Measurements from ENCODE around the gene LRP10.

DNA sequence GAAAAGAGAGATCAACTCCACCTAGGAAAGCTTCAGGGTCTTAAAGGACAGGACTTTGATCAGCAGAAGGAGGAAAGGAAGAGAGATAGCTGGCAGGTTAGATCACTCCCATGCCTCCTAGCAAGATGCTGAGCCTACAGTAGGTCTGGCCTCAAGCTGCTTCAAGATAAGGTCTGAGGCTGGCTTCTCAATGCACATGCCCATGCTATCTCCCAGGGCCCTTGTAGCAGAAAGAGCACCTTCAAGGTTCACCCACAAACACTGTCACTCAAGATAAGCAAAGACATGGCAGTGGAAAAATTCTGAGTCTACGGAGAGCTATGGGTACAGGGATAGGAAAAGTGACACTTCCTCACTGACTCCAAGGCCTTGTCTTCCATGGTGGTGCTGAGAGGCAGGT, 25.8 kb downstream of the LRP10 start:
- TF ChIP-seq, protein P1, sequence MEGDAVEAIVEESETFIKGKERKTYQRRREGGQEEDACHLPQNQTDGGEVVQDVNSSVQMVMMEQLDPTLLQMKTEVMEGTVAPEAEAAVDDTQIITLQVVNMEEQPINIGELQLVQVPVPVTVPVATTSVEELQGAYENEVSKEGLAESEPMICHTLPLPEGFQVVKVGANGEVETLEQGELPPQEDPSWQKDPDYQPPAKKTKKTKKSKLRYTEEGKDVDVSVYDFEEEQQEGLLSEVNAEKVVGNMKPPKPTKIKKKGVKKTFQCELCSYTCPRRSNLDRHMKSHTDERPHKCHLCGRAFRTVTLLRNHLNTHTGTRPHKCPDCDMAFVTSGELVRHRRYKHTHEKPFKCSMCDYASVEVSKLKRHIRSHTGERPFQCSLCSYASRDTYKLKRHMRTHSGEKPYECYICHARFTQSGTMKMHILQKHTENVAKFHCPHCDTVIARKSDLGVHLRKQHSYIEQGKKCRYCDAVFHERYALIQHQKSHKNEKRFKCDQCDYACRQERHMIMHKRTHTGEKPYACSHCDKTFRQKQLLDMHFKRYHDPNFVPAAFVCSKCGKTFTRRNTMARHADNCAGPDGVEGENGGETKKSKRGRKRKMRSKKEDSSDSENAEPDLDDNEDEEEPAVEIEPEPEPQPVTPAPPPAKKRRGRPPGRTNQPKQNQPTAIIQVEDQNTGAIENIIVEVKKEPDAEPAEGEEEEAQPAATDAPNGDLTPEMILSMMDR (IDR thresholded peaks at IDR 0.05; ENCODE audit: control extremely low read depth in 1 of 3, insufficient read depth in 1 of 3, low read depth in 1 of 3, low read length in 3 of 3), result no peak
- TF ChIP-seq GABPA (IDR thresholded peaks at IDR 0.05; ENCODE audit: borderline replicate concordance, insufficient read depth, low read length), result no peak
- no peak for TF ChIP-seq TEAD4 (IDR thresholded peaks at IDR 0.05; ENCODE audit: low read depth, low read length)
- no peak for TF ChIP-seq POLR2A (IDR thresholded peaks at IDR 0.05; ENCODE audit: control extremely low read depth in 1 of 2, low read depth in 2 of 2, low read length in 2 of 2)
- TF ChIP-seq RNF2 (IDR thresholded peaks at IDR 0.05; ENCODE audit: borderline replicate concordance, low read depth, low read length, missing control alignments, poor library complexity, severe bottlenecking), result no peak
- no peak for TF ChIP-seq EP300 (IDR thresholded peaks at IDR 0.05; ENCODE audit: borderline replicate concordance in 1 of 2, low read depth in 2 of 2, low read length in 2 of 2)
- TF ChIP-seq TAF1 (IDR thresholded peaks at IDR 0.05; ENCODE audit: low read depth, low read length), result no peak
- TF ChIP-seq, protein P2, sequence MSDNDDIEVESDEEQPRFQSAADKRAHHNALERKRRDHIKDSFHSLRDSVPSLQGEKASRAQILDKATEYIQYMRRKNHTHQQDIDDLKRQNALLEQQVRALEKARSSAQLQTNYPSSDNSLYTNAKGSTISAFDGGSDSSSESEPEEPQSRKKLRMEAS (IDR thresholded peaks at IDR 0.05), result no peak
- no peak for TF ChIP-seq NANOG (IDR thresholded peaks at IDR 0.05; ENCODE audit: insufficient read depth, low read depth, low read length, poor library complexity, severe bottlenecking)
- no peak for TF ChIP-seq ZNF274 (IDR thresholded peaks at IDR 0.05; ENCODE audit: borderline replicate concordance, extremely low read depth, low read length)
- TF ChIP-seq SP2 (IDR thresholded peaks at IDR 0.05; ENCODE audit: low read length), result no peak
